Activated CD8-positive, alpha-beta memory T cell treated with anti-CD3 and anti-CD28 coated beads, Interleukin-2, amount 50 U/mL, for 4 hours (primary cell): Measurements from ENCODE around the gene PRKCZ.
"Not testable (repeated sequence)": the region's sequence is repeated elsewhere in the genome, so short reads cannot be mapped to it uniquely, and the experiment has no call there.

Source experiments
- DNase-seq: peaks from one replicate; pipeline ENCODE4 v3.0.0-alpha.2; 2020

Gene PRKCZ

GRCh38 chr1:2139156-2139555, 88.9 kb downstream of the PRKCZ start:
- DNase-seq: not testable (repeated sequence)

DNA sequence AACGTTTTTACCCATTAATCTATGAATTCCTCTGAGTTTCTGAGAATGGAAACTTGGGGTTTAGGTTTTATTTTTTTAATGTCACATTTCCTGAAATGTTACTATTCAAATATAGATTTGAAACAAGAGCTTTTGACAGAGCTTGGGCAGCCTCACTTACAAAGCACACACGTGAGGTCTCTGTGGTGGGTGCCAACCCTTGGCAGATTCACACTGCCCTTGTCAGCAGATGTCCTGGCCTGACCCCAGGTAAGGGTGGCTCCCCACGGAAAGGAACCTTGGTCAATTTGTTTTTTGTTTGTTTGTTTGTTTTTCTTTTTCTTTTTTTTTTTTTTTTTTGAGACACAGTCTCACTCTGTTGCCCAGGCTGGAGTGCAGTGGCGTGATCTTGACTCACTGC, 90.8 kb downstream of the PRKCZ start:
- no peak for DNase-seq

DNA sequence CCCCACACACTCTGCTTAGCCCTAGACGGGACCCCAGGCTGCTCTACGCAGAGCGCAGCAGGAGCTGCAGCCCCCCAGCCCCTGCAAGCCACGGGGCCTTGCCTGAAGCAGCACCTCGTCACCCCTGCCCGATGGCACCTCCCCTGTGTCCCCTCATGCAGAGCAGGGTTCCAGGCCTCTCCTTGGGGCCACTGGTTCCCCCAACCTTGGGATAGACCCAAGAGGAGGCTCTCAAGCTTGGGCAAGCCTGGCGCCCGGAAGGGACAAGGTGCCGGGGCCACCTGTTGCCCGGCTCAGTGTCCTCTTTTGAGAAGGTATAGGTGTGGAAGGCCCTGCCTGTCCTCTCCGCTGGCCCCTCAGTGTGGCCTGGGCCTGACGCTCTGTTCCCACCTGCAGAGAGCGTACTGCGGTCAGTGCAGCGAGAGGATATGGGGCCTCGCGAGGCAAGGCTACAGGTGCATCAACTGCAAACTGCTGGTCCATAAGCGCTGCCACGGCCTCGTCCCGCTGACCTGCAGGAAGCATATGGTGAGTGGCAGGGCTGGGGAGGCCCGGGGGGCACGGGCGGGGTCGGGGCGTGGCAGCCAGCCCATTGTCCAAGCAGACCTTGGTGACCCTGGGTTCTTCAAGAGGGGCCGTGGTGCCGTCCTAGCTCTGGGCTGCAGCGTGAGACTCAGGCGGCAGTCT, 93.7 kb downstream of the PRKCZ start:
- DNase-seq: no peak

GRCh38 chr1:2144501-2145090, 94.4 kb downstream of the PRKCZ start:
- DNase-seq: no peak

GRCh38 chr1:2145946-2146835, 96.0 kb downstream of the PRKCZ start:
- DNase-seq: no peak

GRCh38 chr1:2146836-2147517, 96.8 kb downstream of the PRKCZ start:
- no peak for DNase-seq

- DNase-seq: not testable (repeated sequence)
These were observed 97.7 kb downstream of the PRKCZ start for GRCh38 chr1:2147869-2148268.

DNA sequence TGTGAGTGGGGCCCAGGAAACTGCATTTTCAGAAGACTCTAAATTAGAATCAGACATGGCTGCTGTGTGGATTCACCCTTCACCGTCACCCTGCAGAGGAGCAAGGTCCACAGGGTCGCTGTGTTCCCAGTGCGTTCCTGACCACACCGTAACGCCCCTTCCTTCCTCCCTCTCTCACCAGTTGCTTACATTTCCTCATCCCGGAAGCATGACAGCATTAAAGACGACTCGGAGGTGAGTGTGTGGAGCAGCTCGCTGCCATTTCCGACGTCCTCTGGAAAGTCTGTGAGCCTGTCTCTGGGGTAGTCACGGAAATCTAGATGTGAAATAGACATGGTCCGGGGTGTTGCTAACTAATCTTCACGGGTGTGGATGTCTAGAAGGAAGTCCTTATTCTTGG, 98.5 kb downstream of the PRKCZ start:
- DNase-seq: peak; percentile 54

DNA sequence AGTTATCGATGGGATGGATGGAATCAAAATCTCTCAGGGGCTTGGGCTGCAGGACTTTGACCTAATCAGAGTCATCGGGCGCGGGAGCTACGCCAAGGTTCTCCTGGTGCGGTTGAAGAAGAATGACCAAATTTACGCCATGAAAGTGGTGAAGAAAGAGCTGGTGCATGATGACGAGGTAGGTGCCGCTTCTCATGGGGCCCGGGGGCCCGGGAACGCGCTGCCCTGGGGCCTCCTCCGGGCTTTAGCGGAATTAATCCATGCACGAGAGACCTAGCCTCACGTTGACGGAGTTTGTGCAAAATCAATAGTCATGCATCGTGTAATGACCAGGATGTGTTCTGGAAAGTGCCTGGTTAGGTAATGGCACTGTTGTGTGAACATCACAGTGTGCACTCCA, 100.6 kb downstream of the PRKCZ start:
- no peak for DNase-seq

DNA sequence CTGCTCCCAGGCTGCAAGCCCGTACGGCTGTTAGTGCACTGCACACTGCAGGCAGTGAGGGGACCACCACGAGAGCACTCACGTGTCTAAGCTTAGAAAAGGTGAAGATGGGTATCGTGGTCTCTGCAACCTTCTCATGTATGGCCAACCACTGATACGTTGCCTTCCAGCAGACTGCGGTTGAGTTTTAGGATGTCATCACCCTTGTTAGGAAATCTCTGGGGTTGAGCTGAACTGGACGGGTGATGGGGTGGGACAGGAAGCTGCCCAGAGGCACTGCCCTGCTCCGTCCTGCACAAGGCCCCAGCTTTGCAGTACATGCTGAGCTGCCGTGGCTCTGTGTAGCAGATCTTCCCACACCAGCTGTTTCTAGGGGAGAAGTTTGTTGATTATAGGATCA, 101.0 kb downstream of the PRKCZ start:
- DNase-seq: no peak

DNA sequence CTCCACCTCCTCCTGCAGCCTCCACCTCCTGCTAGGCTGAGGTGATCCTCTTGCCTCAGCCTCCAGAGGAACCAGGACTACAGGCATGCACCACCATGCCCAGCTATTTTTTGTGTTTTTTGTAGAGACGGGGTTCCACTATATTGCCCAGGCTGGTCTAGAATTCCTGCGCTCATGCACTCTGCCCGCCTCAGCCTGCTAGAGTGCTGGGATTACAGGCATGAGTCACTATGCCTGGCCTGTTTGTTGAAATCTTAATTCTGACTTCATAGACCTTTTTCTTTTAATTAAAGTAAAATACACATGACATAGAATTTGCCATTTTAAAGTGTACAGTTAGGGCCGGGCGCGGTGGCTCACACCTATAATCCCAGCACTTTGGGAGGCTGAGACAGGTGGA, 101.7 kb downstream of the PRKCZ start:
- DNase-seq: no peak

- peak; percentile 39 for DNase-seq
These were observed 102.7 kb downstream of the PRKCZ start for GRCh38 chr1:2152954-2153353.

- DNase-seq: no peak
These were observed 103.8 kb downstream of the PRKCZ start for GRCh38 chr1:2154022-2154421.

- no peak for DNase-seq
These were observed 105.0 kb downstream of the PRKCZ start for GRCh38 chr1:2155147-2155598.

DNA sequence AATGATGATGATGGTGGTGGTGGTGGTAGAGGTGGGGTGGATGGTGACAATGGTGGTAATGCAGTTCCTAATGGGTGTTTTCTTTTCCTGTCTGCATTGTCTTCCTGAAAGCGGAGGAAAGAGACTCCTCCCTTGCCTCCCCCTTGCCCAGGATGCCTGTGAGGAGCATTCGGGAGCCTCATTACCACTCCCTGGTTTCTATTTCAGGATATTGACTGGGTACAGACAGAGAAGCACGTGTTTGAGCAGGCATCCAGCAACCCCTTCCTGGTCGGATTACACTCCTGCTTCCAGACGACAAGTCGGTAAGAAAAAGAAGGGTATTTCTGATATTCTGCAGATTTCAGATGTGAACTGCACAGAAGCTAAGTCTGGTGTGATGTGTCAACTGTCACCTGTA, 105.6 kb downstream of the PRKCZ start:
- no peak for DNase-seq

GRCh38 chr1:2156866-2157265, 106.7 kb downstream of the PRKCZ start:
- DNase-seq: no peak

DNA sequence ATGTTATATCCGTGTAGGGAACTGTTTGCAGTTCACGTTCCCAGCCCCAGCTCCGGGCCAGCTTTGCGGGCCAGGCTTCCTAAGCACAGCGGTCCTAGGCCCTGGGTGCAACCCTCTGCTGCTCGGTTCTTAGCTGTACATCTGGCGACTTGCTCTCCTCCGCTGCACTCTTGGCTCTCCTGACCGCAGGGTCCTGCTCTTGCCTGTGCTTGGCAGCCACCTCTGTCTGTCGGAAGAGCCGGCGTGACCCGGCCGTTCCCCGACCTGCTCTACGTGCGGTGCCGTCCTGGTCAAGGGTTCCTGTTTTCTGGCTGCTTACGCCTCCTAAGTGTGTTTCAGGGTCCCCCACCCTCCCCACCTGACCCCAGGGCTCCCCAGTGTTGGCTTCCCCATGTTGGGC, 107.6 kb downstream of the PRKCZ start:
- DNase-seq: no peak

- DNase-seq: no peak
These were observed 108.1 kb downstream of the PRKCZ start for GRCh38 chr1:2158272-2158671.

DNA sequence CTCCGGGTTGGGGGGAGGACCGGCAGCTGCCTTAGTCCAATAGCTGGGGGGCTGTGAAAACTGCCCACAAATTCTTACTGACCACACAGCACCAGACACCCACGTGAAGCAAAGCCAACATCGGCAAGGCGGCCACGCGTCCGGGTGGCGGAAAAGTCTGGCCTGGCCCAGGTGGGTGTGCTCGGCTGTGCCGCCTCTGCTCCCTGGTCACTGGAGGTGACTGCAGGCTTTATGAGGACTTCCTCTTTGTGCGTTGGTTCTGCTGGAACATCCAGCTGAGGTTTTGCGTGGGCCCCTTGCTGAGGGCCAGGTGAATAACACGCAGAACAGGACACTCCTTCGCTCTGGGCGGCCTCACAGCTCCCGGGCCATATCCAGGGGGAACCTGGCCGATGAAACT, 108.9 kb downstream of the PRKCZ start:
- DNase-seq: no peak

DNA sequence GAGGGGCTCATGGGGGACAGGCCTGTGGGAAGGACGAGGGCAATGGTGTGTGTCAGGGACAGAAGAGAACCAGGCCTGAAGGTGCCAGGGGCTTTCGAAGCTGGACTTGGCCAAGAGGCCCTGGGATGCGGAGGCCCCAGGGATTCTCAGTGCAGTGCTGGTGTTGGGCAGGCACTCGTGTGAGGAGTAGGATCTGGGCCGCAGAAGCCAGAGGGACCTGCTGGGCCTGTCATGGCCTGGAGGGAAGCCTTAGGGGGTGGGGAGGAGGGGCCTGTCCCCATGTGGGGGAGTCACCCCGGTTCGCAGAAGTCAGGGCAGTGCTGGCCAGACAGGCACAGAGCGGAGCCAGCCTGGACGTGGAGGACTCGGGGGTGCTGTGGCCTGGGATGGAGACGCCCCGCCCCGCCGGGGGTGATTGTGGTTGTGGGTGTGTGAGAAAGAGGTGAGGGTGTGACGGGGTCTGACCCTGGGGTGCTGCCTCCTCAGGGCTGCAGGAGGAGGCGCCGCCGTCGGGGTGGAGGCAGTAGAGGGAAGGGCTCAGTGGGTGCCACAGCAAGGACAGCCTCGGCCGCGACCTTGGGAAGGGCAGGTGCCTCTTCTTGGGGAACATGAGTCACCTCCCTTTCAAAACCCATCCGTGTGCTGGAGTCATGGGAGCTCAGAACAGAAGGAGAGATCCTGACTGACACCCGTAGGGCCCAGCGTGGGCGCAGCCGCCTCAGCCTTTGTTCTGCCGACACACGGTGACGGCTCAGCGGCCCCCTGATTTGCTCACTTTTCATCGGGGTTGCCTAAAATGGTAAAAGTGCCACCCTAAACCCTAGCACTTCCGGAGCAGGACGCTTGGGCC, 110.5 kb downstream of the PRKCZ start:
- no peak for DNase-seq

- peak; percentile 40 for DNase-seq
These were observed 113.0 kb downstream of the PRKCZ start for GRCh38 chr1:2163205-2163604.

GRCh38 chr1:2165646-2166045, 115.4 kb downstream of the PRKCZ start:
- no peak for DNase-seq
